ENCODE measurements around the gene ADAM15.

GRCh38 chr1:155034318-155035208, 16.6 kb upstream of the ADAM15 start:
- TF ChIP-seq, protein P1, sequence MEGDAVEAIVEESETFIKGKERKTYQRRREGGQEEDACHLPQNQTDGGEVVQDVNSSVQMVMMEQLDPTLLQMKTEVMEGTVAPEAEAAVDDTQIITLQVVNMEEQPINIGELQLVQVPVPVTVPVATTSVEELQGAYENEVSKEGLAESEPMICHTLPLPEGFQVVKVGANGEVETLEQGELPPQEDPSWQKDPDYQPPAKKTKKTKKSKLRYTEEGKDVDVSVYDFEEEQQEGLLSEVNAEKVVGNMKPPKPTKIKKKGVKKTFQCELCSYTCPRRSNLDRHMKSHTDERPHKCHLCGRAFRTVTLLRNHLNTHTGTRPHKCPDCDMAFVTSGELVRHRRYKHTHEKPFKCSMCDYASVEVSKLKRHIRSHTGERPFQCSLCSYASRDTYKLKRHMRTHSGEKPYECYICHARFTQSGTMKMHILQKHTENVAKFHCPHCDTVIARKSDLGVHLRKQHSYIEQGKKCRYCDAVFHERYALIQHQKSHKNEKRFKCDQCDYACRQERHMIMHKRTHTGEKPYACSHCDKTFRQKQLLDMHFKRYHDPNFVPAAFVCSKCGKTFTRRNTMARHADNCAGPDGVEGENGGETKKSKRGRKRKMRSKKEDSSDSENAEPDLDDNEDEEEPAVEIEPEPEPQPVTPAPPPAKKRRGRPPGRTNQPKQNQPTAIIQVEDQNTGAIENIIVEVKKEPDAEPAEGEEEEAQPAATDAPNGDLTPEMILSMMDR (conservative IDR thresholded peaks at IDR 0.05): no peak
- no peak for TF ChIP-seq EZH2 (IDR thresholded peaks at IDR 0.05; ENCODE audit: low read depth)

Measured in PC-9 (cell line).